IPS DF 4.7 (cell line): ENCODE results near the gene KCNJ4.

Experiments
- DNase-seq: peaks from one replicate; pipeline ENCODE4 v3.0.0-alpha.2; 2013; ENCODE audit warnings: low spot score; ENCODE audit errors: extremely low read depth

Gene KCNJ4

DNA sequence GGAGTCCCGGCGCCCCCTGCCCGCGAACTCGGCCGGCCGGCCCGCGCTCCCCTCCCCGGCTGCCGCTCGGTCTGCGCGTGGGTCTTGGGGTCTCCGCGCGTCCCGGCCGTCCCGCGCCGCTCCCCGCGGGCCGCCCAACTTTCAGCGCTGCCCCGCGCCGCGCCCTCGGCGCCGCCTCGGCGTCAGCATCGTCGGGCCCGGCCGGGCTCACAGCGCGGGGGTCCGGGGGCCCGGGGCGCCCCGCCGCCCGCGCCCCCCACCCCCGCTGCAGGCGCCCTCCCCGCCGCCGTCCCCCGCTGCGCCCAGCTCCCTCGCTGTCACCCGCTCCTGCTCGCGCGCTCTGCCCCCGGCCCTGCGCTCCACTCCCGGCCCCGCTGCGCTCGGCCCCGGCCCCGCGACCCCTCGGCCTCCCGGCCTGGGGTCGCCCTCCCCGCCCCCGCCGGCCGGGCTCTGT is at the start of gene KCNJ4:
Gene KCNJ4 (minus strand): TSS at position 124 of the 454 bp plus-strand sequence. CDS start 27,067 bp downstream, outside the sequence.
- DNase-seq = no peak

DNA sequence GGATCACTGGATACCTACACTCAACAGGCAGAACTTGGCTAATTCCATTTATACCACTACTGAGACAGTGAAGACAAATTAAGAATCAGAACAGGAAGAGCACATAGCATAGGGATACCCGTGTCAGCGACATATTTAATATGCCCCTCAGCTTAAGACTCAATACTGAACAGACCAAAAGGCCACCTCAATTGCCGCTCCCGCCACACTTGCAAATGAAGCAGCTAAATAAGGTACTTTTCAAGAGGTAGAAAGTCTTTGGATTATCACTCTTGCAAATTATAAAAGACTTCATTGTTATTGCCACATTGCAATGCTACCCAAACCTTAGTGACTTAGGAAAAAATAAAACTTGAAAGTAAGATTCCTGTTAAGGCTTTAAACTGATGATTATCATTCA is 48.0 kb upstream of the KCNJ4 start:
- no peak for DNase-seq

DNA sequence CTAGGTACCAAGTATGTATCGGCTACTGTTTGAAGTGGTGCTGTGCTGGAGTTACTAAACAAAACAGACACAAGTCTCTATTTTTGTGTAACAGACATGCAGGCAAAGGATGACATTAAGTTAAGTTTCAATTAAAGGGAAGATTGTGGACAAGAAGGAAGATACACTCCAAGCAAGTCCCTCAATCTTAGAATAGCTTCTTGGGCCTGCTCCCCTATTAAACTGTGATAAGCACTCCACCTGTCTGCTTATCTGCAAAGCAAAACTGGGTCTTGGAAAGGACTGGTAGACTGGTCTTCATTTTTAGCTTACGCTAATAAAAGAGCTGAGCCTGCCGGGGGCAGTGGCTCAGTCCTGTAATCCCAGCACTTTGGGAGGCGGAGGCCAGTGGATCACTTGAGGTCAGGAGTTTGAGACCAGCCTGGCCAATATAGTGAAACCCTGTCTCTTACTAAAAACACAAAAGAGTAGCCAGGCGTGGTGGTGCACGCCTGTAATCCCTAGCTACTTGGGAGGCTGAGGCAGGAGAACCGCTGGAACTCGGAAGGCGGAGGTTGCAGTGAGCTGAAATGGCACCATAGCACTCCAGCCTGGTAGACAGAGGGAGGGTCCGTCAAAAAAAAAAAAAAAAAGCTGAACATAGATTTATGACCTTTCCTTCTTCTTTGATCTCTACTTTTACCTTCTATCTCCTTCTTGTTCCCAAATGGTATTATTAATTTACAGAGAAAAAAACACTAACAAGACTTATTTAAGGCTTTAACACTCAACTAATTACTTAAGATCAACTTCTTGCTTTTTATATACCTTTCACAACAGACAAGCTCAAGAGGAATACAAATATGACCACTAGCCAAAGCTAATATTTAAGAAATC is 47.0 kb upstream of the KCNJ4 start:
- no peak for DNase-seq

DNA sequence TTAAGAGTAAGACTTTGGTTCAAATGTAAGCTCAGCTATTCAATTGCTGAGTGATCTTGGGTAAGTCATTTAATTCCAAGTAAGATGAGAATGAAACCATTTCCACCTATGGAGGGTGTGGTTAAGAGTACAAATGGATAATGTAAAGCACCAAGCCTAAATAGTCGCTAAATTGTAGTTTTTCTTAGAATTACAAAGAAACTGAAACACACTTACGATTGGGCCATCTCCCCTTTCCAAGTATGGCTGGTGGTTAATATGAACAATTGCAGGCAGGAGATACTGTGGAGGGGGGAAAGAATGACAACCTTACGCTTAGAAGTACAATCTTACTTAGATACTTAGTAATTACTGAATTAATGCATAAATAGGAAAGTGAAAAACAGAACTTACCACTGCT is 42.9 kb upstream of the KCNJ4 start:
- no peak for DNase-seq

DNA sequence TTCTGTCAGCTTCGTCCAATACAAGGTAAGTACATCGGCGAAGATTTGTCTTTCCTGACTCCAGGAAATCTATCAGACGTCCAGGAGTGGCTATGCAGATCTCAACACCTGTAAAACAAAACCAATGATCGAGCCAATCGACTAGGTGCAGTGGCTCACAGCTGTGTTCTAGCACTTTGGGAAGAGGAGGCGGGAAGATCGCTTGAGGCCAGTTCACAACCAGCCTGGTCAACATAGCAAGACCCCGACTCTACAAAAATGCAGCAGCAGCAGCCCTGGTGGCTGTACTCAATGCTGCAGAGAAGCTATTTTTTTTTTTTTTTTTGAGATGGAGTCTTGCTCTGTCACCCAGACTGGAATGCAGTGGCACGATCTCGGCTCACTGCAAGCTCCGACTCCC is 39.9 kb upstream of the KCNJ4 start:
- DNase-seq = no peak

DNA sequence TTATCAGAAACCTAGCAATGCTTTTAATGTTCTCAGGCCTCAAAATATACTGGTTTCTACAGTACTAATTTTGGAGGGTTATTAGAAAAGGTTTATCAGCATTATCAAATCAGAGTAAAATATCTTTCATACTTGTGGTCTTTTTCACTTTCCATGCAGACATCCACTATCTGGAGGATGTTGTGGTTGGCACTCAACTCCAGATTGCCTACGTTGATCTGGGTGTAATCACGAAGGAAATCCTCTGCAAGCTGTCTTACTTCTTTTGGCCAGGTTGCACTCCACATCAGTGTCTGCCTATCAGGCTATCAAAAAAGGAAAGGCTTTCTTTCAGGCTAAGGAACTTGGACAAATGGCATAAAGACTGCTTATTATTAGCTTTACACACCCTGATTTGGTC is 39.5 kb upstream of the KCNJ4 start:
- DNase-seq = no peak

DNA sequence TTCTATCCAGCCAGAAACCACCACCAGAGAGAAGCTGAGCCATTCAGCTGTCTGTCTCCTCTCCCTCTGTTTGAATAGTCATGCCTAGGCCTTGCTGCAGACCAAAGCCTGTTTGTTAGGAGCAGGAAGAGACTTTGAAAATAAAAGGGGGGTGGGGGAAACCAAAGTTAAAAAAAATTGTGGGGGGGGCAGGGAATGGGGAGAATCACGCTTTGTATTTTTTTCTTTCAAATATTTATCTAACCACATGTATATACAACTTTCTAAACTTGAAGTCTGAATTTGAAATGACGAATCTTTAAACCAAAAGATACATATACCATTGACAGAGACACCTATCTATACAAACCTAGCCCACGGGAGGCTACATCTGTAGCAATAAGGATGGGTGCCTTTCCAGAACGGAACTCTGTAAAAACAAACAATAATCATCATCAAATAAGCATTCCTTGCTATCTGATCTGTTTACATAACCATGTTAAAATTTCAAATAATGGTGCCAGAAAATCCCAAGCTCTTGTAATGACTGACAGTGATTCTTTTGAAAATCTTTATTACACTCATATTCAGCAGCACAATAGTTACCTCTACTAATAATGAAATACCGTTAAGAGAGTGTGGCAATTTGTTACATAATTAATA is 36.8 kb upstream of the KCNJ4 start:
- DNase-seq = no peak

DNA sequence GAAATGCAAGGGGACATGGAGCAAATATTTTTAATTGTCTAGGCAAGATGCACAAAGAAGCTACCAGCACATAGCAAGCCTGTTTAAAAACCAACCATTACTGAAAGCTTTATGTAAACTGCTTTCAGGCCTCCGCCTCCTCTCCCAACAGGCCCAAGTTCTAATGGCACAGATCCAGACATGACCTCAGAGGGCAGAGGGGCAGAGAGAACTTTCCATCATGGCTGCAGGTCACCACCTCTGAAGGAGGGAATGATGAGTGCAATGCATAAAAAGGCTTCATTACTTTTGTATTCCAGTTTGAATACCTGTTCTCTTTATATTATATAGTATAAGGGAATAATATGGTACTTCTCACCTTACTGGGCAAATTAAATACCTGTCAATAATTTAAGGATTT is 35.9 kb upstream of the KCNJ4 start:
- DNase-seq = no peak

DNA sequence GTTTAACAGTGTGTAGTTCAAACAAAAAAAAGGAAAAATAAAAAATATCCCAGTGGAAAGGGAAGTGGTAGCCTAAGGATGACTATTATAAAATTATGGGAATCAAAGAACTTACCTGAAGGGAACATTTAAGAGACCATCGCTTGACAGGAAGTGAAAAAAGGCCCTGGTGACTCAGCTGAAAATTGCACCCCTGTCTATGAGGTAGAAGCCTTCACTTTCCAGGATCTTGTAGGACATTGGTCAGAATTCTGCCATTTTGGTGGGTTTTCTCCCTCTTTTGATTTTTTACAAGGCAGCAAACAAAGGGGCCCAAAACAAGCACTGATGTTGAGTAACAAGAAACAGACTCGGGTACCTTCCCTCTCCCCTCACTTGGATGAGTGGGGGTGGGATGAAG is 35.5 kb upstream of the KCNJ4 start:
- DNase-seq = no peak

DNA sequence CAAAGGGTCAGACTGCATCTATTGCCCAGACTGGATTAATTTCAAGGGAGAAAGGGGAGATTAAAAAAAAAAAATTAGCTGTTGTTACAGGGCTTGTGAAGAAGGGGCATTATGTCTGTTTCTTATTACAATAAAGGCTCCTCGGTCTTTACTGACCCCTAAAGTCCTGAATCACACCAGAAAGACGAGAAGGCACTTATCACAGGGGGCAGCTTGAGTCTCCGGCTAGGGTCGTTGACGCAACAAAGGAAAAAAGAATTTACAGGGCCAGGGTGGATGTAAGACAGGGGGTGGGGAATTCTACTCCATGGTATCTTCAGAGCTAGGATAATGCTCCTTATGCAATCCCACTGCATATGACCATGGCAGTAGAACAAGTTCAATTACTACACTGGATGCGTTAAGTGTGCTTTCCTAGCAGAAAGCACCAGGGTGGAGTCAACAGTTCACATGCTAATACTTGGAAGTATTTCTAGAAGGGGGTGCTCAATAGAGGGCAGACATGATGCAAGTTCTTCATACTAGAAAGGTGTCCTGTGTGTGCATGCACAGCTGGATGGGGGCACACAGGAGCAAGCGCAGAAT is 34.7 kb upstream of the KCNJ4 start:
- no peak for DNase-seq

DNA sequence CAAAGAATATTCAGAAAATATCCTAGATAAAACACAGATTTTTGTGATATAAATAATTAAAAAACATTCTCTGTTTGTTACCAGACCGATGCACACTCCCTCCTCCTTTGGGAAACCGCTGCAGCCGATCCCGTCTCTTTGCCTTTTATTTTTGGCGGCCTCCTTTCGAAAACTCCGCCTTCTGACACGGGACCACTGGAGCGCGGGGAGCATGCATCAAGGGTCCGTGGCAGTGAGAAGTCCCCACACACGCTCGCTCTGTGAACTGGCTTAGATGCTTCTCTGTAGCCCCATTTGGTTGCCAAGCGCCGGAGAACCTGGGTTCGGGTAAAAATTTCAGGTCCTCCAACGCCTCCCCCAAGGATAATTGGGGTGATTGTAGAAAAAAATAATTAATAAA is 34.1 kb upstream of the KCNJ4 start:
- no peak for DNase-seq

DNA sequence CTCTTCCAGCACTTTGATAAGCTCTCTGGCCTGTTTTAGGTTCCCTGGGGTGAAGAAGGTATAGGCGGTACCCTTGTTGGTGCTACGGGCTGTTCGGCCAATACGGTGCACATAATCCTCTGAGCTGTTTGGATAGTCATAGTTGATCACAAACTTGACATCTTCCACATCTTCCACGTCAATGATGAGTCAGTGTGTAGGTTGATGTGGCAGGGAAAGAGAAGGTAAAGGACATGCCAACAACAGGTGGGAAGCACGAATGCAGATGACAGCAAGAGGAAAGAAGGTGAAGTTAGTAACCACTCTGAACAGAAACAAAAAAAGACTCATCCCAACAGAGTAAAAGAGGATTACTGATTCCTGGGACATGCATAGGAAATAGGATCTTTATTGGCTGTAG is 32.9 kb upstream of the KCNJ4 start:
- no peak for DNase-seq

DNA sequence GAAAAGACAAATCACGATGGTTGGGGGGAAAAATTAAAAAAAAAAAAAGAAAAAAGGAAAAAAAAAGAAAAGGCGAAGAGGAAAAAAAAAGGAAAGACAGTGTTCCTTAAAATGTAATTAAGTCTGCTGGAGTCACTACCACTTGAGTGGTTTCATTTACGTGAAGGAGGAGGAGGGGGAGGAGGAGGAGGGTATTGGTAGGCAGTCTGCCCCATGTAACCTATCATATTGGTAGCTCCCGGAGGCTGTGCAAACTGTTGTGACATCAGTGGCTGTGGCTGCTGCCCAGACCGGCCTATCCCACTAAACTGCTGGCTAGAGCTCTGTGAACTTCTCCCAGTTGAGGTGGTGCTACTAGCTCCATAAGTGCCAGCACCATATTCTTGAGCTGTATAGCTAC is 30.8 kb upstream of the KCNJ4 start:
- DNase-seq = no peak

DNA sequence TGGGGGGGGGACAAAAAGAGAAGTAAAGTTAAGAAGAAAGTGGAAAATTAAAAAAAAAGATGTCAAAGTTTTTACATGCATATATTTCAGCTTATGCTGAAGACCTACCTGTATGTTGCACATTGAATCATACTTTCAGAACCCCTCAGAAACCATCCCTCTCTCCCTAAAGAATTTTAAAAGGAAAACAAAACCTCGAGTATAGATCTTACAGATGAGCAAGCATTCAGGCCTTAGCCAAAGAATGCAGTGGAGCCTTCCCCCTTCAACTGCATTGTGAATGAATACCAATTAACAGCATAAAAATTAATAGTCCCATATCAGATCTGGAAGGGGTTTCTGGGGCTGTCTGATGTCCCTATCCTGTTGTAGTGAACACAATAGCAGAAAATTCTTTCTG is 29.2 kb upstream of the KCNJ4 start:
- no peak for DNase-seq

DNA sequence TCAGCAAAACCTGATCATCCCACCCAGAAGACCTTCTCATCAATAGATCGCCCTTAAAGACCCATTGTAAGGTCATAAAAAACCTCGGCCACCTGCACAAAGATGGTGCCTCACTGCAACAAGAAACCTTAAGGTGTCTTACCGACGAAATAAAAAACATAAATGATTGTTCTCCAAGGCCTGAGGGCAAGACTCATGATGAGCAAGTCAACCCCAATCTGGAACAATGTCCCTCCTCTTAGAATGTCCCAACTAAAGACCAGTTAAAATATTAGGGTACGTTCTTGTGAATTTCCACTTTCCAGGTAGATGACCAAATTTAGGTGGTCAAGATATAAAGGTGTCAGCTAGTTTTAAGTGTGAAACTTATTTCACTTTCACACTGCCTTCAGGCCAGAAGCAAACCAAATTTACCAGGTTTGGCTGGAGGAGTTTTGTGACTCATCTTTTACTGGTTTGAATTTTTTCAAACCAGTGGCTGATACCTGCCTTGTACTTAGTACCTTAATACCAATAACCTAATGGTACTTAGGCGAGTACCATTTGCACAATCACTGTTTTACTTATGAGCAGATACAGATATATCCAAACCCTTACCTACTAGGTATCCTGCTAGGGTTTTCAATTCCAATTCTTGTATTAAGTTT is 27.8 kb upstream of the KCNJ4 start:
- DNase-seq = no peak

DNA sequence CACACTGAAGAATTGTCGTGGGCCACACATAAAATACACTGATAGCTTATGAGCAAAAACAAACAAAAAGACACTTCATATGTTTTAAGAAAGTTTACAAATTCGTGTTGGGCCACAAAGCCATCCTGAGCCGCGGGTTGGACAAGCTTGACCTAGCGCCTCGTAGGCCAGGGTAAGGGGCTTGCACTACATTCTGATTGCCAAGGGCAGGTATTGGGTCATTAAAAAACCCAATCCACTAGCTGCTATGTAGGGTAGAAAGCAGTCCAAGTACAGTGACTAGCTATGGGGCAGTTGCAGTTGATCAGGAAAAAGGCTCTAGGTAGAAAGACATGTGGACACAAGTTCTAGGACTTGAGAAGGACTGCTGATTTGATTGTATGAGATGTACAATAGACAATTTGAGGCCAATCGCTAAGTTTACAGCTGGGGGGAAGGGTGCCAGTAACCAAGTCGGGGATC is 26.9 kb upstream of the KCNJ4 start:
- no peak for DNase-seq

DNA sequence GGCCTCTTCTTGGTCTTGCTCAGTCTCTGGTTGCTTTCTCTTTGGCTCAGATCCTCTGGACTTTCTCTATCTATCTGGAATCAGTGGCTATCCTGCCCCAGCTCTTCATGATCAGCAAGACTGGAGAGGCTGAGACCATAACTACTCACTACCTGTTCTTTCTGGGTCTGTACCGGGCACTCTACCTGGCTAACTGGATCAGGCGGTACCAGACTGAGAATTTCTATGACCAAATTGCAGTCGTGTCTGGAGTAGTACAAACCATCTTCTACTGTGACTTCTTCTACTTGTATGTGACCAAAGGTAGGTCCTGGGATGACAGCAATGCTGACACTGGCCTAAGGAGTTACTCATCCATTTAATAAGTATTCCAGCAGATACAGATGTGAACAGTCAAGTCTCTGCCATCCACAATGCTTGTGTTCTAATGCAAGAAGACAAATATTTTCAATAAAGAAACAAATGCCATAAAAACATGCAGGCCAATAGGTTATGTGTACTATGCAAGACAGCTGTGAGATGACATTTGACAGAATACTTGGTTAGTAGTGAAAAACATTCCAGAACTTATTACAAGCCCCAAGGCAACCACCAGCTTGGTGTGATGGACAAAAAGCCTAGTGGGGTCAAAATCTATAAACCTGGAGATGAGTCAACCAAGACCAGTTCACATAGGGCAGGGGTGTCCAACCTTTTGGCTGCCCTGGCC is 26.3 kb upstream of the KCNJ4 start:
- DNase-seq = no peak

DNA sequence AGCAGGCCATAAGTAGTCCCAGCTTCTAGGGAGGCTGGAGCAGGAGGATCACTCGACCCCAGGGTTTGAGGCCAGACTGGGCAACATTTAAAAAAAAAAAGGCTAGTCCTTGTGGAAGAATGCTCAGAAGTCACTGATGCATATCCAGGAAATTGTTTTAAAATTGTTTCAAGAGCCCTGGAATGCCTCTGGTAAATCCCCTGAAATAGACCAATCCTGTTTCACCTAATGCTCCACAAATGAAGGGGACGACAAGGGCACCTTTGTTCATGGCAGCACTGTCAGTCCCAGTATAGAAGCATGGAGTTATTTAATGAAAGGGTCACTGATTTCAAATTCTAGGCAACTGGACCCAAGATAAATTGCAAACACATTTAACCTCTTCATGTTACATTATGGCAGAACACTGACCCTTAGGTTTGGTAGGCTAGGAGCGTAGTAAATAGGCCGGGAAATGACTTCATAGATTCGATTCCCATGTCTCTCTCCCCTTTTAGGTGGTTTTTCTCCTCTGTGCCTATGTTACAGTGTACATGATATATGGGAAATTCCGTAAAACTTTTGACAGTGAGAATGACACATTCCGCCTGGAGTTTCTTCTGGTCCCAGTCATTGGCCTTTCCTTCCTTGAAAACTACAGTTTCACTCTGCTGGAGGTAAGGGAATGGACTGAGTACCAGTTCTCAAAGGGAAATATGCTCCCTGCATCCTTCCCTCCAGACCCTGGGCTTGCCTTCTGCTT is 24.3 kb upstream of the KCNJ4 start:
- DNase-seq = no peak

DNA sequence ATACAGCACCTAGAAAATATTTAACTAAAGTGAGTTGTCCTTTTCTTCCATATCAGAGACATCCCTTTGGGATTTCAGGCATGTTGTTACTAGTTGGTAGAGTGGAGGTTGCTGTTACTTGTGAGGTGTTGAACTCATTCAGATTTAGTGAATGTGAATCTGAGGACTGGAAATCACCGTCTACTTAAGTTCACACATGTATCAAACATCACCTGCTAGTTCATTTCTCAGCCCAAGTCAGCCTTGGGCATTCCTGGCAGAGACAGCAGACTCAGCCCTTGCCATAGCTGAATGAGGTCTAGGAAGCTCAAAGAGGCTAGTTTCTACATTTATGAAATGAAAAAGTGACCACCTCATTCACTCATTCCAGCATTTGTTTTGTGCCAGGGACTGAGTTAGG is 22.6 kb upstream of the KCNJ4 start:
- no peak for DNase-seq

DNA sequence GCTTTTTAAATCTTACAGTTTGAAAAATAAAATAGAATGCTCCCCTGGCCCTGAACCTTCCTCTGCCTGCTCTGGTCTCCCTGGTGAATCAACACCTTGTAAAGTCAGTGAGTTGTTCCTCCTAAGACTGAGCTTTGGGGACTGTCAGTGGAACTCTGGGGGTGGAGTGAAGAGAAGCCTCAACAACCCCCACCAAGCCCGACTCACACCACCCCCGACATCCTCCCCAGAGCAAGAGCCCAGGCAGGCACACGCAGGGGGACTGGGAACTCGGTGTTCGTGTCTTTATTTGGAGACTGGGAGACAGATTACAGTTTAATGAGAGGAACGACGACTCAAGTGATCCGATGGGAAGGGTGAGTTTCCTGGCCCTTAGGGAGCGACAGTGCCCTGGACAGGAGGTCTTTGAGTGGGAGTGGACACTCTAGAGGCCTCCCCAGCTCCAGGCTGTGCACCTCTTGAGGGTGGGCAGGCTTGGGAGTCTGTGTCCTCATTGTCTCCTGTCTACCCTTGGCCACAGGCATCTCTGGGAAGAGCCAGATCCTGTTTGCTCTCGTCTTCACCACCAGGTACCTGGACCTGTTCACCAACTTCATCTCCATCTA is 19.1 kb upstream of the KCNJ4 start:
- DNase-seq = no peak
